ENCODE data around the gene HAL. TPM values are rescaled to one million over a fixed set of nuclear protein-coding genes. Genes with fewer than 3 reads are reported as not detected.

HAL gene
- total RNA-seq, 5 donors from 2014 or later (not counting 1 experiment from before 2014, with no cell fraction given) = 0.54 to 2.4 (median 1.1) TPM

DNA sequence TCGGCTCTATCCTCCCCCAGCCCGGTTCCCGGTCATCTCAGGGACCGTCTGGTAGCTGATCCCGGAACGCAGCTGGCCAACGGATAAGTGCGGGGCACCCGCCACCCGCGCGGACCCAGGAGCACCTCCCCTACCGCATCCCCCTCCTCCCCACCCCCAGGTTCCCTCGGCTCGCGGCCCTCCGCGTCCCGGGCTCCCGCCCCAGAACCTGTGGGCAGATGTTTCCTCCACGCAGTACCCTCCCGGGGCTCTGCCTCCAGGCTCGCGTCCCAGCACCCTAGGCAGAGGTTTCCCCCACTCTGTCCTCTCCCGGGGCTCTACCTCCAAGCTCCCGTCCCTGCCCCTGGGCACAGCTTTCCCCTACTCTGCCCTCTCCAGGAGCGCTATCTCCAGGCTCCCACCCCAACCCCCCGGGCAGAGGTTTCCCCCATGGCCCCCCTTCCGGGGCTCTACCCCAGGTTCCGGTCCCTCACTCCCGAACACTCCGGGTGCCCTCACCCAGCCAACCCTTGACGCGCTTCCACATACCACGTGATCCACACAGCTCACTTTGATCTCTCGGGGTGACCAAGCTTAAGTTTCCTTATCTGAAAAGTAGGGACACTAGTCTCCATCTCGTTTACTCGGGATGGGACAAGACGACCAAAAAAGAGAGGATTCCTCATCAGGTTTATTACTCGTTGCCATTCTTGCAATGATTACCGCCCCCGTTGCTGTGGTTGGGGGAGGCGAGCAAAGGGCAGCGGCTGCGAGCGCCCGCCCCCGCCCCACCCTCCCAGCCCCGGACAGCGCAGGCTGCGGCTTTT is 53.4 kb downstream of the HAL start, which contains the start of gene CCDC38:
Gene CCDC38 (minus strand): TSS at position 91 of the 806 bp plus-strand sequence. CDS start 6,105 bp downstream, outside the sequence.
- ChIA-PET CTCF (interaction anchor here (0.6 to 3.4 kb wide), 14 partner anchors 8 to 939 kb away, joined by 3 to 16 read pairs (median 4); partner anchors contain the start of genes LTA4H (in 1 of the 2), METAP2 (in 1 of the 2) and NDUFA12 (in 1 of the 2)), POLR2A (interaction anchor here (0.6 to 1.1 kb wide), 5 partner anchors 35 to 1433 kb away, joined by 3 to 11 read pairs (median 4); partner anchors contain the start of gene LTA4H (in 2 of the 2))
- peak; percentile 65 to 88 (median 78) for DNase-seq
- Mint-ChIP-seq H3K27me3 (no peaks in the 10 kb centered on the region), H3K9me3 (no peaks in the 10 kb centered on the region), H3K36me3 (no peaks in the 10 kb centered on the region), H3K4me1 (peaks cover 5 to 12% (median 9%) of the 10 kb centered on the region in 3 donors), H3K4me3 (peak within 1 kb of the TSS; percentile 91 to 96 (median 94)), H3K27ac (peak within 1 kb of the TSS; percentile 85 to 92)
- peak within 1 kb of the TSS; percentile 82 for H3K27ac ChIP-seq (ENCODE audit: low read length)
- H3K4me3 ChIP-seq (ENCODE audit: control insufficient read depth in 1 of 2, extremely low read depth in 1 of 2, low read length in 1 of 2) = peak within 1 kb of the TSS; percentile 94
- 0% methylated on average over 45 of the region's 51 CpGs for WGBS (ENCODE audit: insufficient coverage)
- ATAC-seq (replicated peaks in 1 of 4) = peak; percentile 94 to 96 (median 94)
- H3K27me3 ChIP-seq (replicated peaks in 1 of 2; ENCODE audit: control insufficient read depth in 2 of 2, extremely low read depth in 1 of 2, insufficient read depth in 2 of 2, low read length in 1 of 2) = no peaks in the 10 kb centered on the region
- H3K36me3 ChIP-seq (ENCODE audit: control insufficient read depth in 2 of 2, extremely low read depth in 1 of 2, insufficient read depth in 1 of 2, low read length in 1 of 2) = no peaks in the 10 kb centered on the region
- peaks cover 0 to 15% of the 10 kb centered on the region in 2 experiments for H3K4me1 ChIP-seq (ENCODE audit: control insufficient read depth in 1 of 2, extremely low read depth in 1 of 2, insufficient read depth in 2 of 2, low read length in 2 of 2)
- H3K9me3 ChIP-seq = no peaks in the 10 kb centered on the region

DNA sequence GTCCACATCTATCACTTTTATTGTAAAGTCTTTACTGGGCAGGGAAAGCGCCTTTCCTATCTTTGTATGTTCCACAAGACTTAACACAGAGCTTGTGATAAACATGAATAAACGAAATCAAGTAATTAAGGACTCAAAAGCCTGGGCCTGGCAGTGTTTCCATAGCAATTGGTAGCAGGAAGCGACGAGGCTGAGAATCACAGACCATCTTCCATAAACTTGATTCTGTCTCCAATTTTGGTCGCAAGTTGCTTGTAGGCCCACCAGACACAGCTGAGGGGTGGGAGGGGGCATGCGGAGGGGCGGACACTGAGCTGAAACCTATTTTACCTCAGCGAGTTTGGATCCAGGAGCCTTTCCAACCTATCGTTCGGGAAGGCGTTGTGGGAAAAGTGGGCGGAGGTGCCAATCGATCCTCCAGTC is 54.0 kb downstream of the HAL start:
- H3K36me3 ChIP-seq (ENCODE audit: control insufficient read depth in 2 of 2, extremely low read depth in 1 of 2, insufficient read depth in 1 of 2, low read length in 1 of 2) = no peaks in the 10 kb centered on the region
- POLR2A ChIA-PET = interaction anchor here (0.6 to 1.1 kb wide), 4 partner anchors 36 to 1433 kb away, joined by 3 to 11 read pairs (median 4); partner anchors contain the start of gene LTA4H (in 1 of the 2)
- ATAC-seq (replicated peaks in 1 of 4) (no peak), DNase-seq (peak in 5 of 35 experiments; percentile 1 to 28 (median 2))
- no peaks in the 10 kb centered on the region for H3K9me3 Mint-ChIP-seq
- H3K4me3 ChIP-seq (ENCODE audit: control insufficient read depth in 1 of 2, extremely low read depth in 1 of 2, low read length in 1 of 2) = peak overlapping the region; percentile 94
- no peaks in the 10 kb centered on the region for H3K27me3 Mint-ChIP-seq
- CTCF ChIA-PET = interaction anchor here (0.6 to 3.4 kb wide), 11 partner anchors 9 to 933 kb away, joined by 3 to 16 read pairs (median 5); partner anchors contain the start of genes LTA4H (in 1 of the 2) and METAP2 (in 1 of the 2)
- H3K36me3 Mint-ChIP-seq = no peaks in the 10 kb centered on the region
- peak overlapping the region in 1 of 2 donors; percentile 92 for H3K27ac Mint-ChIP-seq
- H3K4me1 ChIP-seq (ENCODE audit: control insufficient read depth in 1 of 2, extremely low read depth in 1 of 2, insufficient read depth in 2 of 2, low read length in 2 of 2) = peaks cover 0 to 15% of the 10 kb centered on the region in 2 experiments
- H3K4me1 Mint-ChIP-seq = peaks cover 5 to 12% (median 9%) of the 10 kb centered on the region in 3 donors
- H3K27ac ChIP-seq (ENCODE audit: low read length) = peak overlapping the region; percentile 82
- no peaks in the 10 kb centered on the region for H3K9me3 ChIP-seq
- H3K4me3 Mint-ChIP-seq = peak overlapping the region; percentile 91 to 96 (median 94)
- H3K27me3 ChIP-seq (replicated peaks in 1 of 2; ENCODE audit: control insufficient read depth in 2 of 2, extremely low read depth in 1 of 2, insufficient read depth in 2 of 2, low read length in 1 of 2) = no peaks in the 10 kb centered on the region
- WGBS (ENCODE audit: insufficient coverage) = 0% methylated on average over 3 of the region's 13 CpGs

DNA sequence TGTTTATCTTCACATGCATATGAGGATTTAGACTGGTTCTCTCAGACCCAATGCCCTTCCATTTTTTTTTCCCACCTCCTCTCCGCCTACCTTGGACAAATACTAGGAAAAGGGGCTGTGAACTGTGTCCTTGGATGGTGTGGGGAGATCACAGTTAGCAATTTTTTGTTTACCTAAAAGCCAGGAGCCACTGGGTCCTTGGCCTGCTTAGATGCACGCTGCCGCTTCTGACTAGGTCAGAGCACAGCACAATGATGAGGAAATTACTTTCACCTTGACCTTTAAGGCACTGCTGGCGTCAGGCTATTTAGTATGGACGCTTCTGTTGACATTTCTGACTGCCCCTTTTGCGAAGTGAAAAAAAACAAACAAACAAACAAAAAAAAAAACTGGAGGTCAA is 55.6 kb downstream of the HAL start:
- H3K27me3 ChIP-seq (replicated peaks in 1 of 2; ENCODE audit: control insufficient read depth in 2 of 2, extremely low read depth in 1 of 2, insufficient read depth in 2 of 2, low read length in 1 of 2) = no peaks in the 10 kb centered on the region
- ATAC-seq (replicated peaks in 1 of 4) (no peak), DNase-seq (no peak)
- Mint-ChIP-seq H3K4me1 (peaks cover 5 to 12% (median 9%) of the 10 kb centered on the region in 3 donors), H3K9me3 (no peaks in the 10 kb centered on the region), H3K36me3 (no peaks in the 10 kb centered on the region), H3K27me3 (no peaks in the 10 kb centered on the region), H3K27ac (peak overlapping the region in 1 of 2 donors; percentile 1), H3K4me3 (no peak overlapping the region)
- CTCF ChIA-PET = interaction anchor here (0.6 to 2.6 kb wide), 2 partner anchors 95 to 134 kb away, joined by 3 to 9 read pairs; partner anchors contain the start of gene LTA4H (in 1 of the 2)
- H3K4me3 ChIP-seq (ENCODE audit: control insufficient read depth in 1 of 2, extremely low read depth in 1 of 2, low read length in 1 of 2) = no peak overlapping the region
- peaks cover 0 to 15% of the 10 kb centered on the region in 2 experiments for H3K4me1 ChIP-seq (ENCODE audit: control insufficient read depth in 1 of 2, extremely low read depth in 1 of 2, insufficient read depth in 2 of 2, low read length in 2 of 2)
- no peak overlapping the region for H3K27ac ChIP-seq (ENCODE audit: low read length)
- H3K36me3 ChIP-seq (ENCODE audit: control insufficient read depth in 2 of 2, extremely low read depth in 1 of 2, insufficient read depth in 1 of 2, low read length in 1 of 2) = no peaks in the 10 kb centered on the region
- no CpG with 5 or more reads among the region's 6 CpGs for WGBS (ENCODE audit: insufficient coverage)
- H3K9me3 ChIP-seq = no peaks in the 10 kb centered on the region
- POLR2A ChIA-PET = no interaction called here

Other genes starting within 250 kb of the HAL start
- gene NTN4, start 205.6 kb downstream of the HAL start, total RNA-seq = 1 to 10 TPM in 3 of 5 donors, under 1 TPM in 2; 0.53 to 4.1 (median 1.3) TPM
- 10 to 100 TPM; 14.0 to 33.6 (median 19.3) TPM for gene SNRPF, start 137.4 kb downstream of the HAL start, total RNA-seq
- gene CCDC38, start 53.7 kb downstream of the HAL start, total RNA-seq = 1 to 10 TPM in 1 of 5 donors, under 1 TPM in 2, not detected in 2; 0.14 to 1.4 (median 0.49) TPM
- gene AMDHD1, start 53.0 kb downstream of the HAL start, total RNA-seq = 1 to 10 TPM in 4 of 5 donors, under 1 TPM in 1; 0.40 to 2.6 (median 1.2) TPM
- gene LTA4H, start 39.2 kb upstream of the HAL start, total RNA-seq = 10 to 100 TPM; 50.5 to 61.6 (median 58.7) TPM
- gene ELK3, start 198.0 kb upstream of the HAL start, total RNA-seq = 10 to 100 TPM; 33.8 to 62.7 (median 55.5) TPM